ENCODE measurements around the gene UGT3A1. TPM values are rescaled to one million over a fixed set of nuclear protein-coding genes. Genes with fewer than 3 reads are reported as not detected.

The UGT3A1 gene
- total RNA-seq, 2 experiments from 2014 or later: not detected

DNA sequence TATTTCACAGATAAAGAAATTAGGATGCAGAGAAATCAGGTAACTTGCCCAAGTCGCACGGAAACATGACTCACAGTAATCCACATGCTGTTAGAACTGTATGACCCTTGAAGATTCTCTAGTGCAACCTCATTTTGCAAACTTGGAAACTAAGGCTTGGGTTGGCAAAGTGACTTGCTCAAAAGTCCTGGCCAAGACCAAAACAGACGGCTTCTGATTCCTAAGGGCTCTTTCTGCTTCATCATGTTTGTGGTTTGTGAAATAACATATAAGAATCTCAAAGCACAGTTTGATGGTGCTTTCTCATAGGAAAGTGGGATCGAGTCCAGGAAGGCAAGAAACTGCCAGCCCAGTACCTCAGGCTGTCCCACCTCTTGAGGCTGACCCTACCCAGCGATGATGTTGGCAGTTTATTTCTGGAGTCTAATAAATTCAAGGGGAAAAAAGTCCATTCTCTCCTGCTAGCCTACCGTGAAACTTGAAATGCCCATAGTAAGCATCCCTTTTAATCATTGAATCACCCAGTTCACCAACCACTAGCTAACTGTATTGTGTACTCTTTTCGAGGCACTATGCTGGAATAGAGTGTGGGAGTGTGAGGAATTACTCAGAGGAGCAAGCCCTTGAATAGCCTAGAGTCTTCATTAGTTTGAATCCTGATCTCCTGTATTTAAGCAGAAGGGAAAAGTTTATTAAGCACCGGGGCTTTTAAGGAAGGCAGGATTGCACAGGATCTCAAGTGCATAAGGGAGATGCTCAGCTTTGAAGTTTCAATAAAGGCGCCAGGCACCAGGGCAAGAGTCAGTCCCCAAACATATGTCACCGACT lies 66.9 kb downstream of the UGT3A1 start:
- POLR2A ChIA-PET: interaction anchor here (0.5 to 1.9 kb wide), 9 partner anchors 22 to 231 kb away, joined by 3 to 11 read pairs (median 3); no protein-coding TSS in a partner anchor
- H3K9me3 ChIP-seq (ENCODE audit: low read length): peaks cover 17% of the 10 kb centered on the region; the same call in 1 of the 2 replicates
- H3K4me1 ChIP-seq (ENCODE audit: insufficient read depth, low read length, poor library complexity, severe bottlenecking): peaks cover 46% of the 10 kb centered on the region
- peaks cover 12% of the 10 kb centered on the region; the same call in 1 of the 2 replicates for H3K36me3 ChIP-seq (ENCODE audit: insufficient read depth, low read length)
- intact Hi-C loops (cut with micrococcal nuclease; ENCODE audit: unreplicated experiment): no loop called here
- H3K79me2 ChIP-seq (ENCODE audit: insufficient read depth, low read depth, low read length): no peaks in the 10 kb centered on the region
- H3K27ac ChIP-seq (ENCODE audit: low read depth, low read length, poor library complexity, severe bottlenecking): peak overlapping the region; percentile 53
- no peak overlapping the region for H3K4me3 ChIP-seq (ENCODE audit: low read depth, low read length, poor library complexity, severe bottlenecking)
- no peak for DNase-seq (ENCODE audit: low spot score)
- H3K4me2 ChIP-seq (ENCODE audit: low read length): peak overlapping the region; percentile 56
- TF ChIP-seq EZH2phosphoT487 (IDR thresholded peaks at IDR 0.05; ENCODE audit: borderline replicate concordance, low read depth, low read length): no peak
- TF ChIP-seq, protein P1, sequence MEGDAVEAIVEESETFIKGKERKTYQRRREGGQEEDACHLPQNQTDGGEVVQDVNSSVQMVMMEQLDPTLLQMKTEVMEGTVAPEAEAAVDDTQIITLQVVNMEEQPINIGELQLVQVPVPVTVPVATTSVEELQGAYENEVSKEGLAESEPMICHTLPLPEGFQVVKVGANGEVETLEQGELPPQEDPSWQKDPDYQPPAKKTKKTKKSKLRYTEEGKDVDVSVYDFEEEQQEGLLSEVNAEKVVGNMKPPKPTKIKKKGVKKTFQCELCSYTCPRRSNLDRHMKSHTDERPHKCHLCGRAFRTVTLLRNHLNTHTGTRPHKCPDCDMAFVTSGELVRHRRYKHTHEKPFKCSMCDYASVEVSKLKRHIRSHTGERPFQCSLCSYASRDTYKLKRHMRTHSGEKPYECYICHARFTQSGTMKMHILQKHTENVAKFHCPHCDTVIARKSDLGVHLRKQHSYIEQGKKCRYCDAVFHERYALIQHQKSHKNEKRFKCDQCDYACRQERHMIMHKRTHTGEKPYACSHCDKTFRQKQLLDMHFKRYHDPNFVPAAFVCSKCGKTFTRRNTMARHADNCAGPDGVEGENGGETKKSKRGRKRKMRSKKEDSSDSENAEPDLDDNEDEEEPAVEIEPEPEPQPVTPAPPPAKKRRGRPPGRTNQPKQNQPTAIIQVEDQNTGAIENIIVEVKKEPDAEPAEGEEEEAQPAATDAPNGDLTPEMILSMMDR (conservative IDR thresholded peaks at IDR 0.05; ENCODE audit: low read length): no peak
- H2AFZ ChIP-seq (ENCODE audit: low read length): peak overlapping the region; percentile 86
- H4K20me1 ChIP-seq (ENCODE audit: insufficient read depth, low read length): no peaks in the 10 kb centered on the region
- CTCF ChIA-PET (ENCODE audit: unreplicated experiment): interaction anchor here (0.8 to 4.0 kb wide), 5 partner anchors 33 to 273 kb away, joined by 3 to 31 read pairs (median 7); no protein-coding TSS in a partner anchor
- no TSS peak for BruUV-seq (replicated peaks)
- no peaks in the 10 kb centered on the region for H3K9me2 ChIP-seq (ENCODE audit: insufficient read depth, low read length)

DNA sequence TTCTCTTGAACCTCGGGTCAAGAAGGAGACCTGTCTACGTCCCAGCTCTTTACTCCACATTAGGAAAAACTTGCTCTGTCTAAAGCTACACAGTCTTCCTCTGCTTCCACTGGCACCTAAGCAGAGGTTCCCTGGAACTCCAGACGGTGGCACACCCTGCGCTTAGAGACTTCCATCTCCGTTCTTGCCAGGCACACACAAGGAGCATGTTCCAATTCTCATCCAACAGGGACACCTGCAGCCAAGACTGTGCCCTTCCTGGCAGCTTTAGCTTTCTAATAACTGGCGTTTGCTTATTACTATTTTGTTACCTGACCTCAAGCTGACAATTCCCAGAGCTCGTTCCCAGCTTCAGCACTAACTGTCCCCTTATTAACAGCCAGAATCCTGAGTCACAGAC lies 68.7 kb downstream of the UGT3A1 start:
- CTCF ChIA-PET (ENCODE audit: unreplicated experiment): interaction anchor here (0.6 to 1.0 kb wide), 2 partner anchors 128 to 227 kb away, joined by 3 to 7 read pairs; no protein-coding TSS in a partner anchor
- no peak overlapping the region for H3K27ac ChIP-seq (ENCODE audit: low read depth, low read length, poor library complexity, severe bottlenecking)
- peaks cover 24% of the 10 kb centered on the region; the same call in 1 of the 2 replicates for H3K9me3 ChIP-seq (ENCODE audit: low read length)
- no TSS peak for BruUV-seq (replicated peaks)
- no peaks in the 10 kb centered on the region for H3K9me2 ChIP-seq (ENCODE audit: insufficient read depth, low read length)
- no peak overlapping the region for H3K4me3 ChIP-seq (ENCODE audit: low read depth, low read length, poor library complexity, severe bottlenecking)
- DNase-seq (ENCODE audit: low spot score): no peak
- peaks cover 46% of the 10 kb centered on the region for H3K4me1 ChIP-seq (ENCODE audit: insufficient read depth, low read length, poor library complexity, severe bottlenecking)
- intact Hi-C loops (cut with micrococcal nuclease; ENCODE audit: unreplicated experiment): no loop called here
- TF ChIP-seq, protein P1 (conservative IDR thresholded peaks at IDR 0.05; ENCODE audit: low read length): no peak
- TF ChIP-seq EZH2phosphoT487 (IDR thresholded peaks at IDR 0.05; ENCODE audit: borderline replicate concordance, low read depth, low read length): no peak
- POLR2A ChIA-PET: no interaction called here
- H3K36me3 ChIP-seq (ENCODE audit: insufficient read depth, low read length): peaks cover 13% of the 10 kb centered on the region; the same call in 1 of the 2 replicates
- H2AFZ ChIP-seq (ENCODE audit: low read length): peak overlapping the region; percentile 66; the same call in 1 of the 2 replicates
- no peaks in the 10 kb centered on the region for H4K20me1 ChIP-seq (ENCODE audit: insufficient read depth, low read length)
- no peaks in the 10 kb centered on the region for H3K79me2 ChIP-seq (ENCODE audit: insufficient read depth, low read depth, low read length)
- no peak overlapping the region for H3K4me2 ChIP-seq (ENCODE audit: low read length)

All from OCI-LY7 (cell line).